Measurements from ENCODE around the gene PHLDB3. TPM values are rescaled to one million over a fixed set of nuclear protein-coding genes. Genes with fewer than 3 reads are reported as not detected.

Gene PHLDB3
- total RNA-seq, 1 experiment from 2014 or later = 9.0 TPM

- ChIA-PET CTCF (interaction anchor here (0.8 to 1.6 kb wide), 9 partner anchors 9 to 147 kb away, joined by 3 to 102 read pairs (median 5); no protein-coding TSS in a partner anchor), POLR2A (ENCODE audit: low non-redundant PET) (interaction anchor here (0.5 kb wide), 1 partner anchor 79 kb away, joined by 3 read pairs; no protein-coding TSS in a partner anchor)
- Histone ChIP-seq H3K27ac (ENCODE audit: low read depth, low read length, poor library complexity, severe bottlenecking) (no peak overlapping the region), H3K4me3 (ENCODE audit: low read depth, low read length, poor library complexity, severe bottlenecking) (no peak overlapping the region), H3K27me3 (replicated peaks; ENCODE audit: insufficient read depth, low read depth, low read length, poor library complexity) (no peaks in the 10 kb centered on the region), H3K9me3 (ENCODE audit: low read depth, low read length, poor library complexity, severe bottlenecking) (no peaks in the 10 kb centered on the region), H3K4me1 (ENCODE audit: insufficient read depth, low read length, poor library complexity, severe bottlenecking) (no peaks in the 10 kb centered on the region), H3K36me3 (ENCODE audit: insufficient read depth, low read length, poor library complexity, severe bottlenecking) (no peaks in the 10 kb centered on the region)
- no TSS peak for BruUV-seq (replicated peaks)
- TF ChIP-seq EZH2 (IDR thresholded peaks at IDR 0.05; ENCODE audit: borderline replicate concordance, low read depth, low read length, poor library complexity, severe bottlenecking) (no peak), CTCF (conservative IDR thresholded peaks at IDR 0.05; ENCODE audit: low read depth, low read length) (no peak)
- DNase-seq (ENCODE audit: low spot score) = no peak
- intact Hi-C loops (cut with micrococcal nuclease; ENCODE audit: unreplicated experiment) = loop anchor here (1.0 to 10.0 kb wide), 4 partner anchors 55 to 357 kb away; partner anchors contain the start of genes IRGQ, LYPD5, PHLDB3 and ZNF576
Observed at GRCh38 chr19:43447655-43448054, 56.9 kb downstream of the PHLDB3 start.

GRCh38 chr19:43446746-43447489 is 57.6 kb downstream of the PHLDB3 start:
- Histone ChIP-seq H3K27ac (ENCODE audit: low read depth, low read length, poor library complexity, severe bottlenecking) (no peak overlapping the region), H3K27me3 (replicated peaks; ENCODE audit: insufficient read depth, low read depth, low read length, poor library complexity) (no peaks in the 10 kb centered on the region), H3K9me3 (ENCODE audit: low read depth, low read length, poor library complexity, severe bottlenecking) (no peaks in the 10 kb centered on the region), H3K4me1 (ENCODE audit: insufficient read depth, low read length, poor library complexity, severe bottlenecking) (no peaks in the 10 kb centered on the region), H3K36me3 (ENCODE audit: insufficient read depth, low read length, poor library complexity, severe bottlenecking) (no peaks in the 10 kb centered on the region), H3K4me3 (ENCODE audit: low read depth, low read length, poor library complexity, severe bottlenecking) (no peak overlapping the region)
- intact Hi-C loops (cut with micrococcal nuclease; ENCODE audit: unreplicated experiment) = loop anchor here (1.0 to 10.0 kb wide), 4 partner anchors 55 to 358 kb away; partner anchors contain the start of genes IRGQ, LYPD5, PHLDB3 and ZNF576
- POLR2A ChIA-PET (ENCODE audit: low non-redundant PET) = interaction anchor here (0.5 kb wide), 1 partner anchor 79 kb away, joined by 3 read pairs; no protein-coding TSS in a partner anchor
- DNase-seq (ENCODE audit: low spot score) = peak; percentile 78
- CTCF ChIA-PET = interaction anchor here (0.6 to 1.6 kb wide), 11 partner anchors 8 to 363 kb away, joined by 3 to 102 read pairs (median 5); no protein-coding TSS in a partner anchor
- no TSS peak for BruUV-seq (replicated peaks)
- TF ChIP-seq EZH2 (IDR thresholded peaks at IDR 0.05; ENCODE audit: borderline replicate concordance, low read depth, low read length, poor library complexity, severe bottlenecking) = no peak
- TF ChIP-seq CTCF (conservative IDR thresholded peaks at IDR 0.05; ENCODE audit: low read depth, low read length) = peak; percentile 94

GRCh38 chr19:43445426-43445825 is 59.1 kb downstream of the PHLDB3 start:
- BruUV-seq (replicated peaks) = no TSS peak
- no peak for TF ChIP-seq EZH2 (IDR thresholded peaks at IDR 0.05; ENCODE audit: borderline replicate concordance, low read depth, low read length, poor library complexity, severe bottlenecking)

More at GRCh38 chr19:43445426-43445825, 59.1 kb downstream of the PHLDB3 start:
- H3K4me3 ChIP-seq (ENCODE audit: low read depth, low read length, poor library complexity, severe bottlenecking) = no peak overlapping the region
- DNase-seq (ENCODE audit: low spot score) = no peak
- CTCF ChIA-PET = interaction anchor here (0.6 to 1.0 kb wide), 3 partner anchors 65 to 89 kb away, joined by 3 to 6 read pairs (median 4); no protein-coding TSS in a partner anchor
- H3K27me3 ChIP-seq (replicated peaks; ENCODE audit: insufficient read depth, low read depth, low read length, poor library complexity) = no peaks in the 10 kb centered on the region
- intact Hi-C loops (cut with micrococcal nuclease; ENCODE audit: unreplicated experiment) = loop anchor here (5.0 to 10.0 kb wide), 3 partner anchors 57 to 359 kb away; partner anchors contain the start of genes IRGQ, LYPD5, PHLDB3 and ZNF576
- no peaks in the 10 kb centered on the region for H3K36me3 ChIP-seq (ENCODE audit: insufficient read depth, low read length, poor library complexity, severe bottlenecking)
- H3K4me1 ChIP-seq (ENCODE audit: insufficient read depth, low read length, poor library complexity, severe bottlenecking) = no peaks in the 10 kb centered on the region
- no peaks in the 10 kb centered on the region for H3K9me3 ChIP-seq (ENCODE audit: low read depth, low read length, poor library complexity, severe bottlenecking)
- no peak overlapping the region for H3K27ac ChIP-seq (ENCODE audit: low read depth, low read length, poor library complexity, severe bottlenecking)
- POLR2A ChIA-PET (ENCODE audit: low non-redundant PET) = no interaction called here

Data from A673 (cell line).